Measurements from ENCODE around the gene TMEM178A. TPM values are rescaled to one million over a fixed set of nuclear protein-coding genes. Genes with fewer than 3 reads are reported as not detected.

Gene TMEM178A
- total RNA-seq, 1 donor from 2014 or later, result 9.3 TPM

GRCh38 chr2:39715095-39715494 lies 49.4 kb downstream of the TMEM178A start:
- Mint-ChIP-seq H3K27ac (no peak overlapping the region), H3K9me3 (no peaks in the 10 kb centered on the region), H3K4me1 (ENCODE audit: unreplicated experiment) (no peaks in the 10 kb centered on the region), H3K4me3 (no peak overlapping the region), H3K27me3 (no peaks in the 10 kb centered on the region), H3K36me3 (no peaks in the 10 kb centered on the region)
- no peak for DNase-seq (ENCODE audit: extremely low spot score, unreplicated experiment)
- TF ChIP-seq CTCF (conservative IDR thresholded peaks at IDR 0.05), result no peak

DNA sequence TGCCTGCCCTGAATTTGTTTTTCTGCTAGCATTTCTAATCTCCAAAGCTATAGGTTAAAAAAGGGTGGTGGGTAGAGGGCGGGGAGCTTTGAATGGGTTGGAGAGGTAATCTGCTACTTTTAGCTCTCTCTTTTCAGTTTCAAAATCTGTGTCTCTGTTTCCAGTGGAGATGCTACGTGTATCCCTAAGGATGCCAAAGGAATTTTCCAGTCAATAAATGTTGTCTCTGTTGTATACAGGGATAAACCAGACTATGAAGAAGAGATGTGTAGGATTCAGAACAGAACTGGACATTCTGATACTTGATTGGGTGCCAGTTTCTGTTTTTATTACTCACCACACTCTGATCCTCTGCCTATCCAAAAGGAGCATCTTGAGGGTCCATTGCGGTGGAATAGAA lies 50.1 kb downstream of the TMEM178A start:
- Mint-ChIP-seq H3K27me3 (no peaks in the 10 kb centered on the region), H3K27ac (no peak overlapping the region), H3K4me3 (no peak overlapping the region), H3K9me3 (no peaks in the 10 kb centered on the region), H3K36me3 (no peaks in the 10 kb centered on the region), H3K4me1 (ENCODE audit: unreplicated experiment) (no peaks in the 10 kb centered on the region)
- TF ChIP-seq CTCF (conservative IDR thresholded peaks at IDR 0.05), result no peak
- DNase-seq (ENCODE audit: extremely low spot score, unreplicated experiment), result no peak

DNA sequence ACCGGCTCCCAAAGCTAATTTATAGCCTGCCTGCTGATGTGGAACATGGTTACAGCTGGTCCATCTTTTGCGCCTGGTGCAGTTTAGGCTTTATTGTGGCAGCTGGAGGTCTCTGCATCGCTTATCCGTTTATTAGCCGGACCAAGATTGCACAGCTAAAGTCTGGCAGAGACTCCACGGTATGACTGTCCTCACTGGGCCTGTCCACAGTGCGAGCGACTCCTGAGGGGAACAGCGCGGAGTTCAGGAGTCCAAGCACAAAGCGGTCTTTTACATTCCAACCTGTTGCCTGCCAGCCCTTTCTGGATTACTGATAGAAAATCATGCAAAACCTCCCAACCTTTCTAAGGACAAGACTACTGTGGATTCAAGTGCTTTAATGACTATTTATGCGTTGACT lies 51.4 kb downstream of the TMEM178A start:
- Mint-ChIP-seq H3K9me3 (no peaks in the 10 kb centered on the region), H3K4me1 (ENCODE audit: unreplicated experiment) (no peaks in the 10 kb centered on the region), H3K4me3 (no peak overlapping the region), H3K27me3 (no peaks in the 10 kb centered on the region), H3K36me3 (no peaks in the 10 kb centered on the region), H3K27ac (no peak overlapping the region)
- no peak for TF ChIP-seq CTCF (conservative IDR thresholded peaks at IDR 0.05)
- no peak for DNase-seq (ENCODE audit: extremely low spot score, unreplicated experiment)

GRCh38 chr2:39718483-39718882 lies 52.8 kb downstream of the TMEM178A start:
- H3K4me1 Mint-ChIP-seq (ENCODE audit: unreplicated experiment), result peaks cover 1% of the 10 kb centered on the region
- no peaks in the 10 kb centered on the region for H3K9me3 Mint-ChIP-seq
- H3K4me3 Mint-ChIP-seq, result no peak overlapping the region
- DNase-seq (ENCODE audit: extremely low spot score, unreplicated experiment), result no peak
- no peak for TF ChIP-seq CTCF (conservative IDR thresholded peaks at IDR 0.05)
- no peak overlapping the region for H3K27ac Mint-ChIP-seq
- no peaks in the 10 kb centered on the region for H3K27me3 Mint-ChIP-seq
- H3K36me3 Mint-ChIP-seq, result no peaks in the 10 kb centered on the region

DNA sequence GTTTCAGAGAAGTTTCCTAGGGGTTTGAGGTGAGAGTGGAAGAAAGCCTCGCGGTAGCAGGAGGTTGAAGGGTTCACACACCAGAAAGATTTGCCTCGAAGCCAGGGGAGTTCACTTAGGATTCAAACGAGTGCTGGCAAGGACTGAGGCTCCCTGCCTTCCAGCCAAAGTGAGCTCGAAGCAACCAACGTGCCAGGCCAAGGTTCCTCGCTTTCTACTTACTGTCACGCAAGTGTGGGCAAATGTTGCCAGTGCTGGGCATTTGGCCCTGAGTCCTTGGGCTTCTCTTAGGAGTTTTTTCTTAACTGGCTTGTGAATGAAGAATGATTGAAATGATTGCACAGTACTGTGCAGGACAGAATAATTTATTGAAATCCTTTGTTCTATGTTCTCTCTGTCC lies 53.6 kb downstream of the TMEM178A start:
- H3K27ac Mint-ChIP-seq, result no peak overlapping the region
- DNase-seq (ENCODE audit: extremely low spot score, unreplicated experiment), result no peak
- no peaks in the 10 kb centered on the region for H3K9me3 Mint-ChIP-seq
- H3K4me1 Mint-ChIP-seq (ENCODE audit: unreplicated experiment), result peaks cover 7% of the 10 kb centered on the region
- TF ChIP-seq CTCF (conservative IDR thresholded peaks at IDR 0.05), result no peak
- H3K27me3 Mint-ChIP-seq, result no peaks in the 10 kb centered on the region
- H3K36me3 Mint-ChIP-seq, result no peaks in the 10 kb centered on the region
- H3K4me3 Mint-ChIP-seq, result no peak overlapping the region

DNA sequence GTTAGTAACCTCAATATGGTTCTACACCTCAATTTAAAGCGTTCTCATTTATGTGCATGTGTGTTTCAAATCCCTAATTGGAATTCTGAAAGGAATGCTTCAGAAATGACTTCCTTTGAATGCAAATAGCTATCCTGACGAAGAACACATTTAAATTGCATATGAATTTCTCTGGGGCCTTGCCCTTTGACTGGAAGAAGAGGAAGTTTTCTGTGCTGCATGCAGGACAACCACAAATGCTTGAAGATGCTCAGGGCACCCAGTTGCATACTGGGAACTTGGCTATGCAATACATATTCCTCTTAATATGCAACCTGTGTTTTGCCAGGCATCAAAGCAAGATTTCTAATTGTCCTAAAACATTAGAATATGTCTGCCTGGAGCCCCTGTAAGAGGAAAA lies 55.3 kb downstream of the TMEM178A start:
- TF ChIP-seq CTCF (conservative IDR thresholded peaks at IDR 0.05), result no peak

More for the DNA sequence above, 55.3 kb downstream of the TMEM178A start:
- Mint-ChIP-seq H3K4me3 (no peak overlapping the region), H3K27ac (no peak overlapping the region), H3K27me3 (no peaks in the 10 kb centered on the region), H3K4me1 (ENCODE audit: unreplicated experiment) (peaks cover 21% of the 10 kb centered on the region), H3K36me3 (peaks cover 1% of the 10 kb centered on the region), H3K9me3 (no peaks in the 10 kb centered on the region)
- DNase-seq (ENCODE audit: extremely low spot score, unreplicated experiment), result no peak
